H7 (cell line): ENCODE results near the gene RPS14. TPM values are rescaled to one million over a fixed set of nuclear protein-coding genes. Genes with fewer than 3 reads are reported as not detected.
A peak's percentile ranks its signal among the peaks of the same experiment; 100 is the strongest.
"Not testable (repeated sequence)": the region's sequence is repeated elsewhere in the genome, so short reads cannot be mapped to it uniquely, and the experiment has no call there.

Experiments
- DNase-seq: peaks from one replicate; pipeline ENCODE4 v3.0.0; 2012
- H3K27me3 ChIP-seq: 2 replicates; pipeline ENCODE4 v1.6.0; 2011; ENCODE audit warnings: mild to moderate bottlenecking, low read length; ENCODE audit not compliant: control insufficient read depth, insufficient read depth
- H3K36me3 ChIP-seq: replicated peaks from 2 replicates; pipeline ENCODE4 v1.5.1; 2011; ENCODE audit warnings: low read length; ENCODE audit not compliant: control insufficient read depth, insufficient read depth
- H3K4me3 ChIP-seq: 2 replicates; pipeline ENCODE4 v1.5.1; 2011; ENCODE audit warnings: low read depth, mild to moderate bottlenecking, control low read depth, low read length, moderate library complexity; ENCODE audit not compliant: insufficient read depth
- total RNA-seq: library from RNA; depleted of rRNA; stranded (reverse); fragments of >200 nt; shearing (Covaris generic); gene quantifications from 2 replicates; pipeline ENCODE4 v1.2.3, GENCODE V29; 2014

Gene RPS14
- total RNA-seq, 1 experiment from 2014 or later, result 3,255 TPM

DNA sequence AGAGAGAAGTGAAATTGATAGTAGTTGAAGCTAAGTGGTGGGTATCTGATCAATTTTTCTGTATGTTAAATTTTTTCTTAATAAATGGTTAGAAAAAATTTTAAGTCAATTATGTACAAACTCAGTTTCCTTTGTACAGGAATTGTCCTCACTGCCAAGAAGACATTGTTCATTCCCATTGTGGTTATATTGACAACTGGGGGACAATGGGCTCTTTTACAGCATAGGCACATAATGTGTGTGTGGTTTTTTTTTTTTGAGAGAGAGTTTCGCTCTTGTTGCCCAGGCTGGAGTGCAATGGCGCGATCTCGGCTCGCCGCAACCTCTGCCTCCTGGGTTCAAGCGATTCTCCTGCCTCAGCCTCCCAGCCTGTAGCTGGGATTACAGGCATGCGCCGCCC is 23.4 kb downstream of the RPS14 start:
- not testable (repeated sequence) for H3K27me3 ChIP-seq, H3K36me3 ChIP-seq, DNase-seq, H3K4me3 ChIP-seq

DNA sequence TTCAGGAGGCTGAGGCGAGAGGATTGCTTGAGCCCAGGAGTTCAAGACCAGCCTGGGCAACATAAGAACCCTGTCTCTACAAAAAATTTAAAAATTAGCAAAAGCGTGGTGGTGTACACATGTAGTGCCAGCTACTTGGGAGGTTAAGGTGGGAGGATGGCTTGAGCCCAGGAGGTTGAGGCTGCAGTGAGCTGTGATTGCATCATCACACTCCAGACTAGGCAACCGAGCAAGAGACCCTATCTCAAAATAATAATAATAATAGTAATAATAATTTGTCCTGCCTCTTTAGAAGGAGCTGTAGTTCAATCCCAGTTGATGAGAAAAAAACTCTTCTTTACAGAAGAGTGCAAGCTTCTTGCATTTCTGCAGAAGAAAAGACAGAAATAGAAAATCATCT is 26.8 kb downstream of the RPS14 start:
- Histone ChIP-seq H3K4me3 (no peak overlapping the region), H3K27me3 (no peaks in the 10 kb centered on the region), H3K36me3 (no peaks in the 10 kb centered on the region)
- no peak for DNase-seq

DNA sequence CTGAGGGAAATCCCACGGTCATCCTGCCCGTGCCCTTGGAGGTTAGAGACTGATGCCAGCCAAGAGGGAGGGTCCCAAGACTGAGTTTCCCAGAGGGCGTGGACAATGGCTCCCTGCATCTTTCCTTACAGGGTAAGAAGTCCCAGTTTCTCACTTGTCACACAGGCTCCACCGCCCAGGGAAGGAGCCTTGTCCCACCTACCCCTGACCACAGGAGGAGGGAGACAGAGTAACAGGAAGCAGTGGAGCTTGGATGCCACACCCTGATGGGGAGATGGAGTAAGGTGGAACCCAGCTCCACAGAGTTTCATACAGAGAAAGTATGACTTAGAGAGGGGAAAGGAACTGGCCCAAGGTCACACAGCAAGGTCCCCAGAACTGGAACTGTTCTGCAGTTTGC is 27.5 kb downstream of the RPS14 start:
- DNase-seq, result peak; percentile 33
- Histone ChIP-seq H3K27me3 (no peaks in the 10 kb centered on the region), H3K4me3 (no peak overlapping the region), H3K36me3 (no peaks in the 10 kb centered on the region)

DNA sequence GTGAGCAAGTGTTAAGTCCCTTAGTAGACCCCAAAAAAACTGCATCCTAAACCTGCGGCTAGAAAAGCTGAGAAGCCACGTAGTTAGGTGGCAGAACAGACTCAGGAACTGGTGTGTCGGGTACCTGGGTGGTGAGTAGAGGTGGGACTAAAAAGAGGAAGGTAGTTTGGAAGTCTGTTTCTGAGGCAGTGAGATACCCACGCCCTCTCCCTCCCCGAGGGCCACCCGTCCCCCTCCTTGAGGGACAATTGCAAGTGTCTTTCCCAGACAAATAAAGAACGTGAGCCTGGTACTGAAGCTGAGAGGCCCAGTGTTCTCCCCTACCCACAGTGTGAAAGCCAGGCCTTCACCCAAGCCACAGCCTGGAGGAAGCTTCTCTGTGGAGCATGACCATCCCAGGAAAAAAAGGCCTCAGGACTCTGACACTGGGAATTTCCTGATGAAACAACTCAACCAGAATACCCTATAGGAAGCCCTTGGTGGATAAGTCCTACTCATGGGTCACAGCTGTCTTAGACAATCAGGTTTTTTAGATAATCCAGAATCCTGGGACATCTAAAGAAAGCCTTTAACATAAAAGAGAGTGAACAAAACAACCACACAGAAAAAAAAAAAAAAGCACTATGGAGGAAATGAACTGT is 29.8 kb downstream of the RPS14 start:
- H3K27me3 ChIP-seq, result no peaks in the 10 kb centered on the region
- H3K36me3 ChIP-seq, result no peaks in the 10 kb centered on the region
- DNase-seq, result no peak
- no peak overlapping the region for H3K4me3 ChIP-seq

DNA sequence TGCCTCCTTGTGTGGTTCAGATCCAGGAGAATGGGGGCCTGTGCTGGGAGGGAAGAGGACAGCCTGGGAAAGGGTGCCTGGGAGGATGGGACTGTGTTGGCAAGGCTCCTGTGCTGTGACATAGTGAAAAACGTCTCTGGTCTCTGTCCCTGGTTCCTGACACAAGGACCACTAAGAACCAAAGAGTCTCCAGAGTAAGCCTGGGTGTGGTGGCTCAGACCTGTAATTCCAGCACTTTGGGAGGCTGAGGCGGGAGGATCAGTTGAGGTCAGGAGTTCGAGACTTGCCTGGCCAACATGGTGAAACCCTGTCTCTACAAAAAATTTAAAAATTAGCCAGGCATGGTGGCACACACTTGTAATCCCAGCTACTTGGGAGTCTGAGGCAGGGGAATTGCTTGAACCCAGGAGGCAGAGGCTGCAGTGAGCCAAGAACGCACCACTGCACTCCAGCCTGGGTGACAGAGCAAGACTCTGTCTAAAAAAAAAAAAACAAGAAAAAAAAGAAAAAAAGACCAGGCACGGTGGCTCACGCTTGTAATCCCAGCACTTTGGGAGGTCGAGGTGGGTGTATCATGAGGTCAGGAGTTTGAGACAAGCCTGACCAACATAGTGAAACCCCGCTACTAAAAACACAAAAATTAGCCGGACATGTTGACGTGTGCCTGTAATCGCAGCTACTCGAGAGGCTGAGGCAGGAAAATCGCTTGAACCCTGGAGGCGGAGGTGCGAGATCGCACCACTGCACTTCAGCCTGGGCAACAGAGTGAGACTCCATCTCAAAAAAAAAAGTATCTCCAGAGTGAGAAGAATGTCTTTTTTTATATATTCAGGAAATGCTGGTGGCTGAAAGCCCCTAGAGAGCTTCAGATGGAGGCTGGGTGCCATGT is 35.4 kb downstream of the RPS14 start:
- H3K36me3 ChIP-seq, DNase-seq, H3K4me3 ChIP-seq, H3K27me3 ChIP-seq: not testable (repeated sequence)

DNA sequence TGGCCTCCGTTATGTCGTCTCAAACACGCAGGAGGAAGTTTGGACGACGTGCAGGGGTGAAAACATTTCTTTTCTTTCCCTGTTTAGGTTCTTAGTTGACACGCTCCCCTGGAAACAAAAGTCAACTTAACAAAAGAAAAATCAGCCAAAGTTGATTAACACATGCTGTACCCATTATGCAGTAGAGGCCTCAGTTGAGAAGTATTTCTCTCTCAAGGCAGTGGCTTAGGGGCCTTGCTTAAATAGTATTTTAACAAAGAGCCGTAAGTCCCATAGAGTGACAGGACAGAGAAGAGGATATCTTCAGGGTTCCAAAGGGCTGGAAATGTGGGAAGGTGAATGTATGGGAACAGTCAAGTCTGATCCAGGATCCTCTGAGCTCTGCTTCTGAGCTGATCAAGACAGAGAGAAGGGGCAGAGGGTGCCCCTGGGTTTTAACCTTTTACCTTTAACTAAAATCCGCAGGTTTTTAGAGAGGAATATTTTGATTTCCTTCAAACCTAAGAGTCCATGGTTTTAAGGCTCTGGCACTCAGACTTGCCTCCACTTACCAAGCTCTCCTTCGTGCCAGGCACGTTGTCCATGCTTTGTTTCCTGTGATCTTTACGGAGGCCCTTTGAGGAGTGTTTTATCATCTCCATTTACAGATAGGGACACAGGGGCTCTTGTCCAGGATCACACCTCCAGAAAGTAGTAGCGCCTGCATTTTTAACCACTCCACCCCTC is 36.2 kb downstream of the RPS14 start:
- Histone ChIP-seq H3K36me3 (no peaks in the 10 kb centered on the region), H3K27me3 (no peaks in the 10 kb centered on the region), H3K4me3 (peak overlapping the region; percentile 29; the same call in 1 of the 2 replicates)
- peak; percentile 21 for DNase-seq

DNA sequence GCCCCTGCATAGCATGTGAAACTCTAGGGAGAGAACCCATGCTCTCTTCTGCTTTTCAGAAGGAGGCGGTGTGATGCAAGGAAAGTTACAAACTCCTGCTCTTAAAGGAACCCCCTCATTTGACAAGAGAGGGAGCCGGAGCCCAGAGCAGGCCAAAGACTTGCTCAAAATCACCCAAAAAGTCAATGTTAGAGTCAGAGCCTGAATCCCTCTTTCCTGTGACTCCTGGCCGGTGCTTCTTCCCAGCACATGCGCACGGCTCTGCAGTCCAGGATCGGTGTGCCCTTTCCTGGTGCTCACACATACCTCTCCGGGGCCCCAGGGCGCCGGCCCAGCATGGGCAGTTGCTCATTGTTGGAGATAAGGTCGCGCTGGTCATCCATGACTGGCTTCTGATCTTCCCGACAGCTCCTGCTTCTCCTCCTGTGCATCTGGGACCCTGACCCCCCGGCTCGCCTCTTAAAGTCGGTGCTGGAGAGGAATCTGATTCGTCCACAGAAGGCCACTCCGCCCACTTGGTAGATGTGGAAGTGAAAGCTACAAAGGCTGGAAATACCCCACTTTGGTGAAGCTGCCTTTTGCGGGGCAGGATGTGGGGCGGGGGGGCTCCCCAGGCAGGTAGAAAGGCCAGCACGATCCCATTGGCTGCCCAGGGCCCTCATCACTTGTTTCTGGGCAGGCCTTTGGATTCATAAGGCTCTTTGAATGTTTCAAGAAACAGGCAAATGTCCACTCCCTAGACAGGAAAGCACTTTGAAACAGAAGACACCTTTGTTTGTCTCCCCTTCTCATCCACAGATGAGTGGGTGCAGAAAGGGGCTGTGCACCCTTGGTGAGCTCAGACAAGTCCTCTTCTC is 37.0 kb downstream of the RPS14 start, which contains the start of gene CD74:
Gene CD74 (minus strand): TSS at position 592 of the 857 bp plus-strand sequence. CDS start 161 bp downstream, at position 431.
- no peaks in the 10 kb centered on the region for H3K36me3 ChIP-seq
- peak; percentile 90 for DNase-seq
- H3K27me3 ChIP-seq, result no peaks in the 10 kb centered on the region
- peak within 1 kb of the TSS; percentile 29; the same call in 1 of the 2 replicates for H3K4me3 ChIP-seq

DNA sequence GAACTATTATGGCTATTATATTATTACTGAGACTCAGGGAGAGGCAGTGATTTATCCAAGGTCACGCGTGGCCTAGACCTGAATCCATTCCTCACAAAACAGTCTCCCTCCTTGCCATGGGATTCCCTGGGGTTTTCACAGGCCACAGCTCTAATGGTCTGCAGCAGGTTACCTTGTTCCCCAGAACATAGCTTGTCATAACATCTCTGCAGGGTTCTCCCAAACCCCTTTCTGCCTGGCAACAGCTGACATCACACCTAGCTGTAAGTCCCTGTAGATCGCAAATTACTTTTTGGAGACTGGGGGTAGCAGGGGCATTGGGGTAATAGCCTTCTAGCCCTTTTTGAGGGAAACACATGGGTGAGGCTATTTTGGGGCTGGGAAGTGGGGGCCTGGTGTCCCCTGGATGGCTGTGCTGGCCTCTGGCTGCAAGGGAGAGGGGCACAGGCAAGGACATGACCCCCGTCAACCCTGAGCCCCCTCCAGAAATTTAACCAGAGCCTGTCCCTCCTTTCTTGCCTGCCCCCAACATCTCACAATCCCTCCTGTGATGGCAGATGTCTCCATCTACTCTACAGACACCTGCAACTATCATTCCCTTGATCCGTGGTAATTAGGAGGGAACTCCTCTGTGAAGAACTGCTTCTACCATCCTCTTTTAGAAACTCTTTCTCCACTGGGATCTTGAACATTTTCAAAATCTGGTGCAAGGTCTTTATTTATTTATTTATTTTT is 38.1 kb downstream of the RPS14 start:
- Histone ChIP-seq H3K4me3 (no peak overlapping the region), H3K36me3 (no peaks in the 10 kb centered on the region), H3K27me3 (no peaks in the 10 kb centered on the region)
- DNase-seq, result peak; percentile 61

DNA sequence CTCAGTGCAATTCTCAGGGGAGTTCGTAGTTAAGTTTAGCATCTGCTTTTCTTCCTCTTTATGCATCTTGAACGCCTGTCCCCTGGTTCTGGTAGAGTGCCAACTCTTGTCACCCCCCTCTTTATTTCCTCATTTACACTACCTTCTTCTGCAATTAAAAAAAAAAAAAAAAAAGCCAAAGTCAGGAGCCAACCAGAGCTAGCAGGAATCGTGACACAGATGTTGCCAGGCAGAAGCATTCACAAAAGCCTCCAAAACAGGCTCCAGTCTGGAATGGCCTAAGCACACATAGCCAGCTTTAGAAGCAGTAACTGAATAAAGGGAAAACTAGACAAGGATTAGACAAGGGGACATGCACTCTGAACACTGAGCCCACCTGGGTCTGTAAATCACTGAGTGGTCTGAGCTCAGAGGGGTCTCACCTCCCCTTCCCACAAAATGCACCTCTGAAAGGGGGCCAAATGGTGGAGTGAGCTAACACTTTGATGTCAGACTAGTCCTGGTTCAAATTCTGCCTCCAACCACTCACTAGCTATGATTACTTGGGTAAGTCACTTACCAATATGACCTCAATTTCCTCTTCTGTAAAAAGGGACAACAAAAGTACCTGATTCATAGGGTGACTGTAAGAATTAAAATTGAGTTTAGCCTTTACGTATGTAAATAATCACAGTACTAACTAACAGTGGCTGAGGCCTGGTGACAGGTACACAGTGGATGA is 38.9 kb downstream of the RPS14 start:
- H3K4me3 ChIP-seq, result no peak overlapping the region
- DNase-seq, result peak; percentile 75
- no peaks in the 10 kb centered on the region for H3K27me3 ChIP-seq
- H3K36me3 ChIP-seq, result peaks cover 1% of the 10 kb centered on the region

DNA sequence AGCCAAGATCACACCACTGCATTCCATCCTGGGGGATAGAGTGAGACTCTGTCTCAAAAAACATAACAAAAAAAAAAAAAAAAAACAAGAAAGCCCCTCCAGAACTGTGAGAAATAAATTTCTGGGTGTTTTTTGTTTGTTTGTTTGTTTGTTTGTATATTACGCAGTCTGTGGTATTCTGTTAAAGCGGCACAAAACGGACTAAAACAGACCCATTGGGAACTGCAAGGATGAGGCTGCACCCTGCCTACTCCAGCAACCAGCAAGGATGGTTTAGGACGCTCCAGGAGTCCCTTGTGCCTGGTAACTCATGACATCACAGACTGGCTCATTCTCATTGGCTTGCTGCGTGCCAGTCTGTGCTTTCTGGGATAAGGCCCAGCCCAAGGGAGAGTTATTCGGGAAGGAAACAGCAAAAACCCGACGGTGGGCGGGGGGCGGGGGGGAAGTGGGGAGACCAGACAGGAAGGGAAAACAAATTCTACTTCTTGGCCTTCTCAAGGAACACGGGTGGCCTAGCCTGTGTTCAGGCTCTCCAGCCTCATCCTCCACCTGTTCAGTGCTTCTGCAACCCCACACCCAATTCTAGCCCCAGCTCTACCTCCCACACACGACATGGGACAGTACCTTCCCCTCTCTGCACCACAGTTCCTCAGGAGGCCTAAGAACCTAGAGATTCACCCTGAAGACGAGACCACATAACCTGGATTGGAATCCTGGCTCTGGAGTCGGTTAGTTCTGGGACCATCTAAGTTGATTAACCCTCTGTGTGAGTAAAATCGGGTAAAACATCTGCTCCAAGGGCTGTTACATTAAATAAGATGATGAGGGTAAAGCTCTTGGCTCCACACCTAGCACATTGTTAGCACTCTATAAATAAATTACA is 39.7 kb downstream of the RPS14 start:
- peak; percentile 93 for DNase-seq
- peaks cover 1% of the 10 kb centered on the region for H3K36me3 ChIP-seq
- peak overlapping the region; percentile 21; the same call in 1 of the 2 replicates for H3K4me3 ChIP-seq
- H3K27me3 ChIP-seq, result no peaks in the 10 kb centered on the region

DNA sequence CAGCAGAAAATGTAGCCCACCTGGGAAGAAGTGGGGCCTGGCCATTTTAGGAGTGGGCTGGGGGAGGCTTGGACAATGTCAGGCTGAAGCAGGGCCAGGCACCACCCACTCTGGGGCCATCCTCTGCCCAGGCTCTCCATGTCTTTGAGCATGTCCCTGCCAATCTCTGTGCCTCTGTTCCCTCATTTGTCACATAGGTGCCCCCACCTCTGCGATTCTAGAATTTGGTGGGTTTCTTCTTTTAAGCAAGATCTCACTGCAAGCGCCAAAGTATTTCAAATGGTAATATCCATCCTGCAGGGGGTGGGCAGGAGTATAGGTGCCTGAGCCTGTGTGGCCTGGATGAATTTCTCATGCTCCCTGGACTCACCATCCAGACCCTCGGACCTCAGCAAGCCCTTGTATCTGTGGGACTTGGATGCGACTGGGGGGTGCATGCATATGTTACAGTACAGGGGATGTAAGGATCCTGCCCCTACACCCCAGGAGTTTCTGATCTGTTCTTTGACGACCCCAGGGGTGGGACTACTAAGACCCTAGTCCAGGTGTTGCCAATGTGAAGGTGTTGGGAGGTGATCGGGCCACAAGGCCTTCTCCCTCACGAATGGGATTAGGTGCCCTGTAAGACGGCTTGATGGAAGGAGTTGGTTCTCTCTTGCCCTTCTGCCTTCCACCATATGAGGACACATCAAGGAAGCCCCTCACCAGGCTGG is 41.2 kb downstream of the RPS14 start:
- DNase-seq, result no peak
- no peaks in the 10 kb centered on the region for H3K27me3 ChIP-seq
- H3K36me3 ChIP-seq, result peaks cover 1% of the 10 kb centered on the region
- H3K4me3 ChIP-seq, result no peak overlapping the region
